ENCODE data around the gene IPO4.
"Not testable (repeated sequence)": the region's sequence is repeated elsewhere in the genome, so short reads cannot be mapped to it uniquely, and the experiment has no call there.

DNA sequence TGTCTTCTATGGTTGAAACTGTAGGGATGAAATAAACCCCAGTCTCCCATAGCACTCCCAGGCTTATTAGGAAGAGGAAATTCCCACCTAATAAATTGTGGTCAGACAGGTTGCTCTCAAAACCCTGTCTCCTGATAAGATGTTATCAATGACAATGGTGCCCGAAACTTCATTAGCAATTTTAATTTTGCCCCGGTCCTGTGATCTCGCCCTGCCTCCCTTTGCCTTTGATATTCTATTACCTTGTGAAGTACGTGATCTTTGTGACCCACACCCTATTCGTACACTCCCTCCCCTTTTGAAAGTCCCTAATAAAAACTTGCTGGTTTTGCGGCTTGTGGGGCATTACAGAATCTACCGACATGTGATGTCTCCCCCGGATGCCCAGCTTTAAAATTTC lies 13.9 kb upstream of the IPO4 start:
- TF ChIP-seq, protein P1, sequence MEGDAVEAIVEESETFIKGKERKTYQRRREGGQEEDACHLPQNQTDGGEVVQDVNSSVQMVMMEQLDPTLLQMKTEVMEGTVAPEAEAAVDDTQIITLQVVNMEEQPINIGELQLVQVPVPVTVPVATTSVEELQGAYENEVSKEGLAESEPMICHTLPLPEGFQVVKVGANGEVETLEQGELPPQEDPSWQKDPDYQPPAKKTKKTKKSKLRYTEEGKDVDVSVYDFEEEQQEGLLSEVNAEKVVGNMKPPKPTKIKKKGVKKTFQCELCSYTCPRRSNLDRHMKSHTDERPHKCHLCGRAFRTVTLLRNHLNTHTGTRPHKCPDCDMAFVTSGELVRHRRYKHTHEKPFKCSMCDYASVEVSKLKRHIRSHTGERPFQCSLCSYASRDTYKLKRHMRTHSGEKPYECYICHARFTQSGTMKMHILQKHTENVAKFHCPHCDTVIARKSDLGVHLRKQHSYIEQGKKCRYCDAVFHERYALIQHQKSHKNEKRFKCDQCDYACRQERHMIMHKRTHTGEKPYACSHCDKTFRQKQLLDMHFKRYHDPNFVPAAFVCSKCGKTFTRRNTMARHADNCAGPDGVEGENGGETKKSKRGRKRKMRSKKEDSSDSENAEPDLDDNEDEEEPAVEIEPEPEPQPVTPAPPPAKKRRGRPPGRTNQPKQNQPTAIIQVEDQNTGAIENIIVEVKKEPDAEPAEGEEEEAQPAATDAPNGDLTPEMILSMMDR (conservative IDR thresholded peaks at IDR 0.05; ENCODE audit: low read depth, low read length) = not testable (repeated sequence)
- not testable (repeated sequence) for TF ChIP-seq RAD21 (IDR thresholded peaks at IDR 0.05; ENCODE audit: low read length); POLR2A (IDR thresholded peaks at IDR 0.05; ENCODE audit: low read depth, low read length); RCOR1 (IDR thresholded peaks at IDR 0.05; ENCODE audit: insufficient replicate concordance, low read length); SMC3 (IDR thresholded peaks at IDR 0.05; ENCODE audit: low read depth, low read length)
